GM21825 (cell line): Measurements from ENCODE around the gene NEU1.
"Not testable (repeated sequence)": the region's sequence is repeated elsewhere in the genome, so short reads cannot be mapped to it uniquely, and the experiment has no call there.

Source experiments
- ATAC-seq: cut with Tn5 transposase; IDR thresholded peaks from one replicate; pipeline ENCODE4 v1.9.1; 2021; ENCODE audit warnings: mild to moderate bottlenecking, moderate library complexity; ENCODE audit not compliant: unreplicated experiment

Gene NEU1

GRCh38 chr6:31862344-31863235 is at the start of gene NEU1:
TSS of gene NEU1 (minus strand) at chr6:31862821. CDS start at chr6:31862776, 45 bp downstream.
- peak; percentile 86 for ATAC-seq

GRCh38 chr6:31911826-31912585 is 49.4 kb upstream of the NEU1 start:
- ATAC-seq: no peak

- ATAC-seq: not testable (repeated sequence)
Observed at GRCh38 chr6:31909298-31909697, 46.7 kb upstream of the NEU1 start.

GRCh38 chr6:31908791-31909190 is 46.2 kb upstream of the NEU1 start:
- ATAC-seq: peak; percentile 57

- not testable (repeated sequence) for ATAC-seq
Observed at GRCh38 chr6:31908255-31908654, 45.6 kb upstream of the NEU1 start.

- no peak for ATAC-seq
Observed at GRCh38 chr6:31907158-31907813, 44.7 kb upstream of the NEU1 start.

GRCh38 chr6:31906727-31907126 is 44.1 kb upstream of the NEU1 start:
- not testable (repeated sequence) for ATAC-seq

- no peak for ATAC-seq
Observed at GRCh38 chr6:31906122-31906521, 43.5 kb upstream of the NEU1 start.

- ATAC-seq: no peak
Observed at GRCh38 chr6:31905041-31905440, 42.4 kb upstream of the NEU1 start.

- no peak for ATAC-seq
Observed at GRCh38 chr6:31903957-31904356, 41.3 kb upstream of the NEU1 start.

GRCh38 chr6:31901953-31902643 is 39.5 kb upstream of the NEU1 start, which contains the start of gene ZBTB12:
TSS of gene ZBTB12 (minus strand) at chr6:31902086. CDS start at chr6:31901305, 781 bp downstream.
- ATAC-seq: peak; percentile 46

- ATAC-seq: no peak
Observed at GRCh38 chr6:31901415-31901952, 38.9 kb upstream of the NEU1 start.

- no peak for ATAC-seq
Observed at GRCh38 chr6:31900917-31901414, 38.3 kb upstream of the NEU1 start.

- ATAC-seq: no peak
Observed at GRCh38 chr6:31899882-31900722, 37.5 kb upstream of the NEU1 start.

- no peak for ATAC-seq
Observed at GRCh38 chr6:31899215-31899614, 36.6 kb upstream of the NEU1 start.

GRCh38 chr6:31898383-31899011 is 35.9 kb upstream of the NEU1 start:
- no peak for ATAC-seq

GRCh38 chr6:31897612-31898382 is 35.2 kb upstream of the NEU1 start, which contains the start of gene EHMT2:
TSS of gene EHMT2 (minus strand) at chr6:31897698. CDS start at chr6:31897677, 21 bp downstream.
- ATAC-seq: peak; percentile 37
